Measurements from ENCODE around the gene DAPK1.

Gene DAPK1

DNA sequence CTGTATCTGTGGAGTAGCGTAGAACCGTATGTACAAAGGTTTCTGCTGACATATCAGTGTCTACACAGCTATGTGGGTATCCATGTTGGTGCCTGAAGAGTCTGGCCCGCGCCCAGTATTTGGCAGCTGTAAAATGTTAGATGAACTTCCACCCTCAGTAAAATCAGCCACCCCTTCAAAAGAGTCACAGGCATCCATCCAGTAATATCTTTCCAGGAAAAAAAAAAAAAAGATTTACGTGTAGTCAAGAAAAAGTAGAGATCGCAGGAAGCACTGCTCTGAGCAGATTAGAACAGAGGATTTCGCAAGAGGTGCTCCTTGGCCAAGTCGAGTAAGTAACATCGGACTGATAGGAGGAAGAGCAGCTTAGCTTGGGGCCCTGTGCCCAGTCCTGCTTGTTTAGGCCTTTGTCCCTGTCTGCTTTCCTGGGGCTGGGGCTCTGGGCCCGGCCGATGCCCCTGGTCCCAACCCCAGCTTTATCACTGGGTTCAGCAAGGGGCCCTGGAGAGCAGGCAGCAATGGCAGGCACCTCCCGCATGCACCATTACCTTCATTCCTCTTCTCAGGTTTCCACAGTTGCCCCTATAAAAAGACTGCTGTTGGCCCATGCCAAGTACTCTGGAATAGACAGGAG, 21.2 kb downstream of the DAPK1 start:
- no peak for FAIRE-seq

DNA sequence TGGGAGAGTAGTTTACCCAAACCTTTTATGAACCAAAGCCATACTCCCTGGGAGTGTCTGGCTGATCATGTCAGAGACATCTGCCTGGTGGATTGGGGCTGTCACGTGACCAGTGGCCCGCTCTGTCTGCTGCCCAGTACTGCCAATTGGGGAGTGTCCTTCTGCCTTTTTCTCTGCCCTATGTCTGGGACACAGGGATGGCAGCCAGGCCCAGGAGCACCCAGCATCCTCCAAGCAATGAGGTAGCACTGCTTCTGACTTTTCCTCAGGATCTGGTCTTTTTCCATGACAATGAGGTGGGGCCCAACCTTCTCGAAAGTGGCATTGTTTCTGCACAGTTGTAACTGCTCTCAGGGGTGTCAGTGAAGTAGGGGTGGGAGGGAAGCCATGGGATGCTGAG, 21.8 kb downstream of the DAPK1 start:
- FAIRE-seq = no peak

DNA sequence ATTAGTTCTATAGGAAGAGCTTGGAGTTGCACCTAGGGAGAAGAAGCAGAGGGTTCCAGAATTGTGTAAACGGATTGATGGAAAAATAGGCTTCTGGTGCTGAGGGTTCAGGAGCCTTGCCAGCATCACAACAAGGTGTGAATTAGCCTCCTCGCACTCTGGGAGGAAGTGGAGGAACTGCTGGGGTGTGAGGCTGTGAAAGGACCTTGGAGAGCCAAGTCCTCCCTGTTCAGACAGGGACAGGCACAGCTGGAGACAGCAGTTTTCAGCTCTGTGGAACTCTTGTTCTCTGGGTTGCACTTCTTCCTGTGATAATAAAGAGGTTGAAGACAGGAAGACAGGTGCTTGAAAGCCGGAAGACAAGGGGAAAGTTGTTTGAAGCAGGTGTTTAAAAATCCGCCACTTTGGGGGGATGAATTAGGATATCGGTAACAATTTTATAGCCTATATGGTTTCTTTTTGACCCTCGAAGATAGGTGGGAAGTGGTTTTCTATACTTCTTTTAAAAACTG, 22.6 kb downstream of the DAPK1 start:
- no peak for FAIRE-seq

DNA sequence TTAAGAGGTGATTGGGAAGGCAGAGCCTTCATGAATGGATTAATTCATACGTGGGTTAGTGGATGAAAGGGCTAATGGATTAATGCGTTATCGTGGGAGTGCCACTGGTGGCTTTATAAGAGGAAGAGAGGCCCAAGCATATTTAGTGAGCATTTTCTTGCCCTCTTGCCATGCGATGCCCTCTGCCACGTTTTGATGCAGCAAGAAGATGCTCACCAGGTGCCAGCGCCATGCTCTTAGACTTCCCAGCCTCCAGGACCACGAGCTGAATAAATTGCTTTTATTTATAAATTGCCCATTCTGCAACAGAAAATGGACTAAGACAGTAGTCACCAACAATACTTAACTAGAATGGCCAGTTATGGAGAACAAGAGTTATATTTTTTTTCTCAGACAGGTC, 24.2 kb downstream of the DAPK1 start:
- FAIRE-seq = no peak

DNA sequence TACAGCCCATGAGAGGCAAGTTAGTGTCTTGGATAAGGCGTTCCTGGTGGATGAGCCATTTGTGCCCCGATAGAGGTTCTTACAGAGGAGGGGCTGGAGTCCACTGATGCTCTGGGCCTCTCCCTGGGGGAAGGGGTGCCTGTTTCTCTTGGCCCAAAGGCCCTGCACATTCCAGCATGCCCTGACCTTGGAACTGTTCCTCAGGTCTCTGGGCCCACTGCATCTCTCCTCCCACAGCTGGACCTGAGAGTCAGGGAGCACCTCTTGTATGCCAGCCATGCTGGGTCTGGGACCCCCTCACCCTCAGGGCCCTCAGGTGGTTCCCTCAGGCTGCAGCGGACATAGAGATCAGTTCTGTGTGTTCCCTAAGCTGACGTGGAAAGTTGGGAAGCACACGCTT, 26.4 kb downstream of the DAPK1 start:
- no peak for FAIRE-seq

DNA sequence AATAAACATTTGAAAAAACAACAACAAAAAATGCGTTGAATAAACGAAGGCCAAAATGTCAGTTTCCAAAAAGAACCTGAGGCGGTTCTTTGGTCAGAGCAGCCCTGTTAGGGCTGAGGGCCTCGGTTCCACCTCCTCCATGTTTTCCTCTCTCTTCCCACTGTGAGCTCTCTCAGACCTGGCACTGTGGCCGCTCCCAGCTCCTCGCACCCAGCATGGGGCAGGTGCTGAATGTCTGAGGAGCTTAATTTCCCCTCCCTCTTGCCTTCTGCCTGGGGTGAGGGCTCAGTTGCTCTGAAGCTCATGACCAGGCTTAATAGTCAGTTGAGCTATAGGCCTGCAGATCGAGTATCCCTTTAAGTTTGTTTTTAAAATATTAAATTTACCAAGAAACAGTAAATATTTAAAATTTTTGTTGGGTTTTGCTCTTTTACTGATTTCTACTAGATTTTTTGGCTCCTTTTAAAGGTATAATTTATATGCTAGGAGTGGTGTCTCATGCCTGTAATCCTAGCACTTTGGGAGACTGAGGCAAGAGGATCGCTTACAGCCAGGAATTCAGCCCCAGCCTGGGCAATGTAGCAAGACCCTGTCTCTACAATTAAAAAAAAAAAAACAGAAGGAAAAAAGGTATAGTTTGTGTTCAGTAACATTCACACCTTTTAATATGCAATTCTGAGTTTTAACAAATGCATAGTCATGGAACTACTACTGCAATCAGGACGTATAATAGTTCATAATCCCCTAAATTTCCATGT, 28.1 kb downstream of the DAPK1 start:
- no peak for FAIRE-seq

DNA sequence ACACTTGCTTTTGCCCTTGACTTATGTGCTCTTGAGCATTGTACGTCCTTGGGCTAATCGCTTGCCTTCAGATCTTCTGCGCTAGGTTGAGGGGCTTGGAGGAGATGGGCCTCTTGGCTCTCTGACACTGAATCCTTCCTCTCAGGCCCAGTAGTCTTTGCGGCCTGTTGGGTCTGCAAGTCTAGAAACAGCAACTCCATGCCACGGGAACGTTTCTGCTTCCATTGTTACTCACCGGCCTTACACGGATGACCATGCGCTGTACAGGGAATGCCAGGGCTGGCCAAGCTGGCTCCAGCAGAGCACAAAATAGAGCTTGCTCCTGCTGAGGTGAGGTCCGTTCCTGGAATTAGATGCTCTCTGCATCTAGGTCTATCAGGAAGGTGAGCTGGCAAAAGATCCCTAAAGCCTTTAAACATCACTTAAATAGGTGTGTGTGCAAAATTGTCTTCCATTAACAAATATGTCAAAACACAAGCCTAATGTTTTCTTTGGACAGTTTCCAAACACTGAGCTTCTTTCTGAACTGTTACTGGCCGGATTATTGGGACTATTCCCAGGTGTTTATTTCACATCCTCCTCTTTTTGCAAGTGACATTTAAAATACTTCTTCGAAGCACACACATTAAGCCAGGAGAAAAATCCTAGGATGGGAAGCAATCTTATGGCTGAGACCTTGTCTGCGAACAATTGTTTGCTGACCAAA, 29.7 kb downstream of the DAPK1 start:
- FAIRE-seq = no peak

DNA sequence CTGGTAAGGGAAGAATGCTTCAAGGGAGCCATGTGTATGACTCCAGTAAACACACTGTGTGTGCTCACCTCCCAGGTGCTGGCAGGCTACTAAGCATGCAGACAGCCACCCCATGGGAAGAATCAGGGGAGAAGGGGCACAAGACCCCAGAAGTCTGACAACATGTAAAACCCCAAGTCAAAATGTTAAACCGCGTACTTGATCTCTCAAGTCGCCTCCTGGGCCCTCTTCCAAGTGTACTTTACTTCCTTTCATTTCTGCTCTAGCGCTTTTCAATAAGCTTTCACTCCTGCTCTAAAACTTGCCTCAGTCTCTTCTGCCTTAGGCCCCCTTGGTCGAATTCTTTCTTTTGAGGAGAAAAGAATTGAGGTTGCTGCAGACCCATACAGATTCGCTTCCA, 31.3 kb downstream of the DAPK1 start:
- FAIRE-seq = no peak

DNA sequence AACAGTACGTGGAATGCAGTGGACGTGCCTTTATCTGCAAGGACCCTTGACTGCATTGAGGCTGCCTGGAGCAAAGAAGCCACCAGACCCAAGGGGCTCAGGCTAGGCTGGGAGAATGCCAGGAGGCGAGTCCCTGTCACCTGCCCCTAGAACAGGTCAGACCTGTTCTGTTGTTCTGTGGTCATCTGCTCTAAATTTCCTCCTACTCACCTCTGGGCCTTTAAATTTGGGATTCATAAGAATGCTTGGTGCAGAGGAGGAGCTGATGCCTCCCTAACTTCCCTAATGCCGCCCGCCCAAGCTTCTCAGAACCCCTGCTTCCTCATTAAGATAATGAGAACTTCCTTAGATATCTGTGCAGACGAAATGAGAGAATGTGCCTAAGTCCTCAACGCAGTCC, 32.0 kb downstream of the DAPK1 start:
- FAIRE-seq = no peak

DNA sequence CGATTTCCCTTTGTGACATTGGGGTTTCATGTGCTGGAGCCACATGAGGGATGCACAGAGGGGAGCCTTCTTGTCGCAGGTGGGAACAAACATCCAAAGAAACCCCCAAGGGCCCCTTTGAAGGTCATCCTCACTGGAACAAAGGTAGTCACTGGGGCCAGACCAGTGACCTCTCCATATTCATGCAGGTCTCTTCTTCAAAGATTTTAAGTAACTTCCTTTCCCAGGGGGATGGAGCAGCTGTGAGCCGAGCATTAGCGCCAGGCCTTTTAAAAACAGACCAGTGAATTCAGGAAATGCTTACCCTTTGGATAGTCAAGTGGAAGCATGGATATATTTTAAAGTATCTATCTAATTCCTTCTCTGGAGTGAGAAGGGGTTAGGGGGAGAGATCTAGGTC, 33.0 kb downstream of the DAPK1 start:
- FAIRE-seq = no peak

DNA sequence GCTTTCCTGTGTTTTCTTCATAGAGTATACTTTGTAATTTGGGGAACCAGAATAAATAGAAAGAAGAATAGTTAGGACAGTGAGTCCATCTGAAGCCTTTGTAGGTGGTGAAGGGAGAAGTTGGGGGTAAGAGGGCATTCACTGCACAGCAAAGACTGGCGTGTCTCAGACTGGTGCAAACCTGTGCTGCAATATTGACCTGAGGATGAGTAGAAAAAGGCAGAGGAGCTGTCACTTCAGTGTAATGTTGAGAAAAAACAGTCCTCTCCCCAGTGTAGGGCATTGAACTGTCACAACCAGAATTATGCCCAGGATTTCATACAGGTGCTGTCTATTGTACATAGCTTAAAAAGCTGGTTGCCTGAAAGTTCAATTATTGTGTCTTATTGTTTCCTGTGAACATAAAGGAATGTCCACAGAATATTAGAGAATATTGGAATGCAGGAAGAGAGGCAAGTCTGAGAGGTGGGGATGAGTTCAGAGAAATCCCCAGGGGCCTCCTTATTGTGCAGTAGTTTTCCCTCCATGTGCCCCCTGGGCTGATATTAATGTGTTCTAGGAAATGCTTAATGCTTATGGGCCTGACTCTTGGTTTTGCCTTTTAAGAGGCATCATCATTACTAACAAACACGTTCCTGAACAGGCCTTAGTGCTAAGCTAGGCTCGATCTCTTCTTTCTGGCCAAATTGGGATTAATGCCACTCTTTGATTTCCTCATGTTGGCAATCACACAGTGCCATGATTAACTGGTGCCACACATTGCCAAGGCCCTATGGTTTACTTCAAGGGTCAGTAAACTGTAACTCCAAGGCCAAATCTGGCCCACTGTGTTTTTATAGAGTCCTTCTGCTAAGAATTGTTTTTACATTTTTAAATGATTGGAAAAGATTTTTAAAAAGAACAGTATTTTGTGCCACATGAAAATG, 34.0 kb downstream of the DAPK1 start:
- no peak for FAIRE-seq

DNA sequence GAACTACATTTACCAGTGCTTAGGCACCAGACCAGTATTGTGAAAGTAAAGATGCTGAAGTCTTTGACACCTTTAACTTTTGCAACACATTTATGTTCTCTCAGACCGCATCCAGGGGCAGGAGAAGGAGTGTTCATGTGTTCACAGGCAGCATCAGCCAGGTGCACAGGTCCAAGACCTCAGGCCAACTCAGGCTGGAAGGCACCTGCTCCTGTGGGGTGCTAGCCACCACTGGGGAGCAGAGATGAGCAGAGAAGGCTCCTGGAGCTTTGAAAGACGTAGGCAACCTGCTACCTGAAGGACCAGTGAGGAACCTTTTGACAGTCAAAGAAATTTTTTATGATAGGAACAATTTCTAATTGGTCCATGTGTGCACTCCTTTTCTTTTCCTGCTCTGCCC, 35.6 kb downstream of the DAPK1 start:
- FAIRE-seq = no peak

DNA sequence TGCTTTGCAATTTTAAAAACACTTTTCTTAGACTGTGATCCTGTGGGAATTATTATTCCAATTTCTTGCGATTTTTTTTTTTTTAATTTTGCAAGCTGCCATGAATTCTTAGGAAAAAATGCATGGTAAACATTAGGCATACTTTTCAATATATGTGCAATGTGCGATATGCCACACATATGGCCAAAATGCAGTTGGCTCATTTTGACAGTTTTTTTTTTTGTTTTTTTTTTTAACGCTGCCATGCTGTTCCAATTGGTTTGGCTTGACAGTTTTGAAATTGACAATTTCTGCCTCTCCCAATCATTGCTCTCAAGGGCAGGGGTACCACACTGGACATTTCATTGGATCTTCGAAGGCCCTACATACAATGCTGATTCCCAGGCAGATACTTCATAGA, 36.4 kb downstream of the DAPK1 start:
- FAIRE-seq = no peak

DNA sequence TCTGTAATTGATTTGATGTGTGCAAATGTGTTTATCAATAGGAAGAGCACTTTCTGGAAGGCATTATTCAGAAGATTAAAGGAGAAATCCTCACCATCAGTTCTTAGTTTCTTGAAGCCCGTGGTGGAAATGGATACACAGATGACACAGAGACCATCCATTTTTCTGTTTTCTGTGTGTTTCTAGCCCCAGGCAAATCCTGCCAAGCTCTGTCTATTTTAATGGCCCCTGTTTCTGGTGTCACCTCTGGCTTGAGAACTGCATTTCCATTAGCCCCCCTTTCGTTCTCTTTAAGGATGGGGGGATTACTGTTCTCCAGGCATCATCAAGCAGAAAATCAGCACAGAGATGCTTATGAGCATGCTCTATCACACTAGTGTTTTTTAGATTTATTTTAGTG, 37.3 kb downstream of the DAPK1 start:
- no peak for FAIRE-seq

DNA sequence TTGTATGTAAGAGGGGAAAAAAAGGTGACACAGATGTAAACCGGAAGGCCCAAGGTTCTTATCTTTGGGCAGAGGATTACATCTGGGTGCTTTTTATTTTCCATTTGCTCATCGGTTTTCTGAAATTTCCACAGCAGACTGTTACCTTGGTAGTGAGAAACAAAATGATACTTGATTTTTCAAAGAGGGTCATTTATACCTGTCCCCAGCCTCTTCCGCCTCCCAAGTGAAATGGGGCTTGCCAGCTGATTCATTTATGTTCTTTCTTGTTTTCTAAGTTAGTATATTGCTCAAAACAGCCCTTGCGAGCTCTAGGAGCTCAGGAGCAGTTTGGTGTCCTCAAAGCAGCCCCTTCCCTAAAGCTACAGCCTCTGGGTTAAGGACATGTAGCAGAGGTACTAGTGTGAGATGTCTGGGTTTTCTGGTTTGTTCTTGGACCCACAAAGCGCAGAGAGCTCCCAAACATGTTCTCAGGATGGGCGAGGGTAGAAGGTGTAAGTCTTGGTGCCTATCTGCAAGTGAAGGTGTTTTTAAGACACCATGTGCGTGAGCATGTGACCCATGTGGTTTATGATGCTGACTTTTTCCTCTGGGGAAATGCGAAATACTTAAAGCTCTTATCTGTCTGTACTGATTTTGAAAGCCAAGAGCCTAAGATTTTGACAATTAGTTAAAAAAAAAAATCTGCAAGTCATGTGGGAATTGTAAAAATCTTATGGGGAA, 38.3 kb downstream of the DAPK1 start:
- no peak for FAIRE-seq

DNA sequence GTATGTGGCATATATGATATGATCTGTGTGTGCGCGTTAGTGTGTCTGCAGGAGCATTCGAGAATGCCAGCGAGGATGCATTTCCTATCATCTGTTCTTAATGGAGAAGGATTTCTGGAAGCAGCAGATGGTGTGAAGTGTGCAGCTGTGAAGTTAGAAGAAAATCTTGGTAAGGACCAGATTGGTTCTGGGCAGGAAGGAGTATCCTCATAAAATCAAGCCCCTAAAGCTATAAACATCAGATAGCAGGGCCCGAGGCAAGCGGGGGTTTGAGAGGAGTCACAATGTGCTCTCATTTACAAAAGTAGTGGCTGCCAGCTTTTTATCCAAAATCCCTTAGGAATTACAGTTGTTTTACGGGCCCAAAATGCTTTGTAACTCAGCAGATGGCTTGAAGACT, 40.0 kb downstream of the DAPK1 start:
- FAIRE-seq = no peak

DNA sequence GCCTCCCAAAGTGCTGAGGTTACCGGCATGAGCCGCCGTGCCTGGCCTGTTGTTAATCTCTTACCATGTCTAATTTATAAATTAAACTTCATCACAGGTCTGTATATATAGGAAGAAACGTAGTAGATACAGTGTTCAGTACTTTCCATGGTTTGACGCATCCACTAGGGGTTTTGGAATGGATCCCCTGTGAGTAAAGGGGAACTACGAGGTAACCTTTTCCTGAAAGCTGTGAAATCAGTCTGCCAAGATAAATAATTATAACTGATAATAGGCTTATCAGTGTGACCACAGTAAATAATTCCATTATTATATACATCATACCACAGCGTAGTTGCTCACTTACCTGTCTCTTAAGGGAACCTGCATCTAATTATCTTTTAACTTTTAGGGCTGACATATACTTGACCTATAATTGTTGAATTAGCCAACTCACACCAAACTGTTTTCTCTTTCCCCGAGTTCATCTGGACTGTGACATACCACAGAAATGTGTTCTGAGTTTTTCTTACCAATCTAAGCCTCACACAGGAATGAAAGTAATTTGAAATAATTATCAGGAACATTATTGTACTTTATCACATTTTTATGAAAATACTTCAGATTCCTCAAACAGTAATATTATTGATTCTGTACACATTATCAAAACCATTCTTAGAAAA, 42.9 kb downstream of the DAPK1 start:
- FAIRE-seq = no peak

DNA sequence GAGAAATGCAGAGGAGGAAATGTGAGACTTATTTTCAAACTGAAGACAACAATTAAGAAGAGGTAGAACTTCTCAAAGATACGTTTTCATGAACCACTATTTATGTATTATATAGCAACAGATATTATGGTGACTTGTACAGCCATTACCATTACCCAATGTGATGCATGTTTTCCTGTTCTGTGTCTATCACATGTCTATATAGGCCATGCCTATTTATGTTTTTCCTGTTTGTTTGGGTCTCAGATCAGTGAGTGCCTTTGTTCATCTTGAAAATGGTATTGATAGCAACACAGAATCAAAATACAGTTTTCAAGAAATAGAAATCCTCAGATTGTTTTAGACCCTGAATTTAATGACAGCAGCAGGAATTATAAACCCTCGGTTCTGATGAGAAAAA, 44.0 kb downstream of the DAPK1 start:
- no peak for FAIRE-seq

DNA sequence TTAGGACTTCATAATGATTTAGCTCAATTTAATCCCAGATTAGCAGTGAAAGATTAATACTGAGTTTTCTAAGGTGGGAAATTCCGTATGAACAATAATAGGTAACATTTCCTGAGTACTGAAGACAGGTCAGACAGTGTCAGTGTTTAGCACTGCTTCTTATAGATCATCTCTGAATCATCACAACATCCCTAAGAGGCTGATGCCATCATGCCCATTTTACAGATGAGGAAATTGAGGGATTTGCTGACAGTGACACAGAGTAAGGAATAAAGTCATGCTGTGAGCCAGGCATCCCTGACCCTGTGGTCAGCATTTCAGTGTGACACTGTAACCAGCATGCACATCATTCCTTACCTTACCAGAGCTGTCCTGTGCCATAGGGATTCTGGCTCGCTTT, 44.5 kb downstream of the DAPK1 start:
- FAIRE-seq = no peak

DNA sequence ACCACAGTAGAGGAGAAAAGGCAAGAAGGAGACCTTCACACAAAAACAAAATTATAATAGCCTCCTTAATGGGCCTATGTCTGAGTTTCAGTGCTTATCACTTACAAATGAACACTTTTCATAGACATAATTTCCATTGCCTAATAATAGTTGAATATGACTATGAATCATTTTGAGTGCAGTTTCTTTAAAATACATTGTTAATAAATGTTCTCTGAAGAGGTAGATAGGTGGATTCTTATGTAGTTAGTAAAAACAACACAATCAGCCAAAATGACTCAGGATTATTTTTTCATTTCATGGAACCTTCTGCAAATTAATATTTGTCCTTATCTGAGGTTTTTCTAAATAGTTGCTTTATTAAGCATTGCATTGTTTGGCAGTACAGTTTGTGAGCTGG, 45.6 kb downstream of the DAPK1 start:
- FAIRE-seq = no peak

DNA sequence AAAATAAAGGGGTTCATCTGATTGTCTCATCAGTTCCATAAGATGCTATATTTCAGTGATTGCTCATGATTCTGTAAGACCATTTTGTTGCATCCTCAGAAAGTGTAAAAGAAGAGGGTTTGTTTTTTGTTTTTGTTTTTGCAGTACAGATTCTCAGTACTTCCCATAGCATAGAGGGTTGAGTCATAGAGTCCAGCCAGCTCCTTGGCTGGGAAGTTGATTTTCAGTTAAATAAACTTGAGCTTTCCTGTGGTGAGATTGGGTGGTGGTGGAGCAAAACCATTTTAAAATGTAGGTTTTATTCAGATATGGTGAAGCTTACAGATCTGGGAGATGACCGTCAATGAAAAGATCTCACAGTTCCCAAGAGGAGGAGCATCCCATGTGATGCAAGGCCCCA, 48.2 kb downstream of the DAPK1 start:
- FAIRE-seq = no peak

DNA sequence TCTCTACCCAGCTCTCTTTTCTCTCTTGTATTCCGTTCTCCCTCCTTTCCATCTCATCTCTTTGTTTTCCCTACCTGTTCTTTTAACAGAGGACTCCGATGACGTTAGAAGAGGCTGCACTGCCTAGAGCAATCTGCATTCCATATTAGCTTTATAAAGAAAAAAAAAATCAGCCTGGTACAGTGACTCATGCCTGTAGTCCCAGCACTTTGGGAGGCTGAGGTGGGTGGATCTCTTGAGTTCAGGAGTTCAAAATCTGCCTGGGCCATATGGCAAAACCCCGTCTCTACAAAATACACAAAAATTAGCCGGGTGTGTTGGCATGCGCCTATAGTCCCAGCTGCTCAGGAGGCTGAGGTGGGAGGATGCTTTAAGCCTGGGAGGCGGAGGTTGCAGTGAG, 49.0 kb downstream of the DAPK1 start:
- FAIRE-seq = no peak
